GM12878 (cell line): ENCODE data around the gene MAP3K7. TPM values are rescaled to one million over a fixed set of nuclear protein-coding genes. Genes with fewer than 3 reads are reported as not detected.

Source experiments
- ATAC-seq: fragments of 200-7000 bp; cut with Tn5 transposase; 3 replicates; pipeline ENCODE4 v1.9.1; 2020; ENCODE audit warnings: mild to moderate bottlenecking, moderate library complexity
- BruUV-seq: library from RNA; stranded (reverse); fragments of 400-500 nt; replicated peaks from 2 replicates; lab custom pipeline; 2021; lab: Mats Ljungman, UMichigan
- CTCF ChIA-PET: fragments of 300-600 bp; sonication (Branson Sonifier 250); formaldehyde crosslinking; extraction: SDS; loops from one replicate; lab custom pipeline; 2021; ENCODE audit warnings: inconsistent platforms; lab: Yijun Ruan, JAX
- POLR2A ChIA-PET: fragments of 350-600 bp; formaldehyde crosslinking; extraction: SDS; loops from one replicate; lab custom pipeline; 2021; ENCODE audit warnings: inconsistent platforms; lab: Charles Lee
- RAD21 ChIA-PET: fragments of 300-600 bp; sonication (Branson Sonifier 250); formaldehyde crosslinking; loops from one replicate; lab custom pipeline; 2023; ENCODE audit warnings: antibody characterized with exemption; ENCODE audit not compliant: unreplicated experiment; lab: Charles Lee
- SMC1A ChIA-PET: fragments of 300-600 bp; sonication (Branson Sonifier 250); formaldehyde crosslinking; loops from one replicate; lab custom pipeline; 2023; ENCODE audit not compliant: unreplicated experiment, uncharacterized antibody; lab: Charles Lee
- DNase-seq: peaks from one replicate; pipeline ENCODE4 v3.0.0-alpha.2; 2011; ENCODE audit warnings: low read depth, low spot score
- FAIRE-seq: peaks from 3 replicates; lab custom pipeline; 2011; peaks lifted over from hg19 to GRCh38; lab: Jason Lieb, UNC
- H2AFZ ChIP-seq: 2 replicates; pipeline ENCODE4 v1.6.0; 2011; ENCODE audit warnings: low read depth, low read length, control low read depth; ENCODE audit not compliant: control insufficient read depth
- H3K27ac ChIP-seq: 2 replicates; pipeline ENCODE4 v1.5.1; 2011; ENCODE audit warnings: control low read depth; ENCODE audit not compliant: control insufficient read depth, insufficient read depth
- H3K27me3 ChIP-seq, 2 experiments: replicated peaks in 1 of 2; 2 replicates each; pipeline versions ENCODE4 v1.6.0 to v1.6.1; 2011; ENCODE audit warnings: low read length in 1 of 2; ENCODE audit not compliant: control insufficient read depth in 2 of 2, insufficient read depth in 2 of 2
- H3K36me3 ChIP-seq, 2 experiments: 2 replicates each; pipeline ENCODE4 v1.5.1; 2011; ENCODE audit warnings: low read length in 1 of 2; ENCODE audit not compliant: control insufficient read depth in 2 of 2, insufficient read depth in 2 of 2
- H3K4me1 ChIP-seq: 2 replicates; pipeline ENCODE4 v1.6.1; 2011; ENCODE audit warnings: mild to moderate bottlenecking, low read length, moderate library complexity, mixed read lengths; ENCODE audit not compliant: control insufficient read depth, insufficient read depth
- H3K4me2 ChIP-seq: 2 replicates; pipeline ENCODE4 v1.6.0; 2011; ENCODE audit warnings: control low read depth; ENCODE audit not compliant: control insufficient read depth, insufficient read depth
- H3K4me3 ChIP-seq: fragments of 200-600 bp; sonication (generic); 2 replicates; pipeline ENCODE4 v1.5.1; 2016
- H3K79me2 ChIP-seq: 2 replicates; pipeline ENCODE4 v1.6.0; 2011; ENCODE audit warnings: low read length; ENCODE audit not compliant: control insufficient read depth, insufficient read depth
- H3K9ac ChIP-seq: 2 replicates; pipeline ENCODE4 v1.8.0; 2011; ENCODE audit warnings: low read length, control low read depth, mixed read lengths; ENCODE audit not compliant: control insufficient read depth, insufficient read depth
- H3K9me3 ChIP-seq: replicated peaks from 3 replicates; pipeline ENCODE4 v1.5.1; 2011; ENCODE audit warnings: mild to moderate bottlenecking, low read length; ENCODE audit not compliant: control insufficient read depth, insufficient read depth
- H4K20me1 ChIP-seq: 2 replicates; pipeline ENCODE4 v1.6.0; 2011; ENCODE audit not compliant: control insufficient read depth, insufficient read depth
- CHD4 ChIP-seq: fragments of 200-600 bp; sonication (generic); IDR thresholded peaks from 2 replicates; pipeline ENCODE4 v1.6.1; 2016; ENCODE audit warnings: mild to moderate bottlenecking
- MAX ChIP-seq: IDR thresholded peaks from 2 replicates; pipeline ENCODE4 v1.6.1; 2012; ENCODE audit warnings: low read depth, low read length, improper control_type of control experiment
- NFIC ChIP-seq: IDR thresholded peaks from 2 replicates; pipeline ENCODE4 v1.6.1; 2012; ENCODE audit warnings: low read depth, mild to moderate bottlenecking, inconsistent platforms, low read length, moderate library complexity
- WGBS: methylation state at CpG from one replicate; pipeline ENCODE4 v1.1.6; 2016; ENCODE audit warnings: low lambda C conversion rate; ENCODE audit not compliant: insufficient replicate concordance, insufficient coverage; ENCODE audit errors: missing lambda C conversion rate; 5-methylcytosine and 5-hydroxymethylcytosine counted together
- in situ Hi-C: fragments of 300-500 bp; cut with MboI; formaldehyde crosslinking; loops from 9 replicates; pipeline ENCODE4 v1.14.3; 2018; ENCODE audit warnings: mixed read lengths
- intact Hi-C: fragments of 100-400 bp; cut with micrococcal nuclease; formaldehyde crosslinking; loops from one replicate; pipeline ENCODE4 v1.14.2; 2022; ENCODE audit not compliant: unreplicated experiment
- polyA plus RNA-seq, 11 experiments: library from polyadenylated mRNA; depleted of rRNA in 4 of 11; unstranded in 6 of 11; stranded (reverse) in 5 of 11; fragments of >200 nt; fragmentation: Nextera tagmentation in 4 of 11; fragmentation: Illumina TruSeq in 1 of 11; extraction: Ambion mirVana in 4 of 11; extraction: Trizol in 1 of 11; gene quantifications; 1 replicate in 1 of 11; 2 replicates in 10 of 11; pipeline versions ENCODE4 v1.2.1 to v1.2.3, GENCODE V29; 2011 to 2016; ENCODE audit warnings: inconsistent platforms in 2 of 11, missing spikeins in 2 of 11, low read depth in 1 of 11
- total RNA-seq, 4 experiments: library from RNA; depleted of rRNA in 3 of 4; stranded (reverse); fragments of >200 nt in 3 of 4; fragmentation: Illumina TruSeq in 1 of 4; extraction: Trizol in 1 of 4; gene quantifications; 2 replicates each; pipeline versions ENCODE4 v1.2.1 to v1.2.3, GENCODE V29; 2013 to 2021
- TF ChIP-seq, protein P1 (sequence below): fragments of 450-650 bp; IDR thresholded peaks from 2 replicates; pipeline ENCODE4 v1.6.1; 2017; ENCODE audit warnings: antibody characterized with exemption, mild to moderate bottlenecking, moderate library complexity

MAP3K7 gene
- total and polyA plus RNA-seq, 10 of the 15 experiments (the other 5 are each of a cell fraction or from before 2014, with no cell fraction given) = 7.0 to 42.6 (median 22.0) TPM

DNA sequence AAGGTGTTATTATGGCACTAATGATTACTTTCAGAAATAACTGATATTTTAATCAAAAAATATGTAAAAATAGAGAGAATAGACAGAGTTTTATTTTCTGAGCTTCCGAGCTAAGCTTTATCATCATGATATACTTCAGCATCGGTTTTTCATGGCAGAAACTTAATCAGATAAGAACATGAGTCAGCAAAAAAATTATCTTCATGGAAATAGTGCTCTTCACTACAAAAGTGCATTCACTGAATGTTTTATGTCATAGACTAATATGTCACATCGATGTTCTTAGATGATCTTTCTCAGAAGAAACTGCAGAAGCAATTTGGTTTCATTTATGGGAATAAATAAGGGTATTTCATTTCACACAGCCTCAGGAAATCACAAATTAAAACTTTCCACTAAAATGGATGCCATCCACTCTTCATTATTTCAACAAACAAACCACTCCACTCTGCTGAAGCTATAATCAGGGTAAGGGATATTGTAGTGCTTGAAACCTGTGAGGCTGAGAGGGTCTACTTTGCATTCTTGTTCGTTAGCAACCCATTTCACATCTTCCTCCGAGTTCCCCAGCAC, 10.2 kb upstream of the MAP3K7 start (continued):
- TF ChIP-seq, protein P1, sequence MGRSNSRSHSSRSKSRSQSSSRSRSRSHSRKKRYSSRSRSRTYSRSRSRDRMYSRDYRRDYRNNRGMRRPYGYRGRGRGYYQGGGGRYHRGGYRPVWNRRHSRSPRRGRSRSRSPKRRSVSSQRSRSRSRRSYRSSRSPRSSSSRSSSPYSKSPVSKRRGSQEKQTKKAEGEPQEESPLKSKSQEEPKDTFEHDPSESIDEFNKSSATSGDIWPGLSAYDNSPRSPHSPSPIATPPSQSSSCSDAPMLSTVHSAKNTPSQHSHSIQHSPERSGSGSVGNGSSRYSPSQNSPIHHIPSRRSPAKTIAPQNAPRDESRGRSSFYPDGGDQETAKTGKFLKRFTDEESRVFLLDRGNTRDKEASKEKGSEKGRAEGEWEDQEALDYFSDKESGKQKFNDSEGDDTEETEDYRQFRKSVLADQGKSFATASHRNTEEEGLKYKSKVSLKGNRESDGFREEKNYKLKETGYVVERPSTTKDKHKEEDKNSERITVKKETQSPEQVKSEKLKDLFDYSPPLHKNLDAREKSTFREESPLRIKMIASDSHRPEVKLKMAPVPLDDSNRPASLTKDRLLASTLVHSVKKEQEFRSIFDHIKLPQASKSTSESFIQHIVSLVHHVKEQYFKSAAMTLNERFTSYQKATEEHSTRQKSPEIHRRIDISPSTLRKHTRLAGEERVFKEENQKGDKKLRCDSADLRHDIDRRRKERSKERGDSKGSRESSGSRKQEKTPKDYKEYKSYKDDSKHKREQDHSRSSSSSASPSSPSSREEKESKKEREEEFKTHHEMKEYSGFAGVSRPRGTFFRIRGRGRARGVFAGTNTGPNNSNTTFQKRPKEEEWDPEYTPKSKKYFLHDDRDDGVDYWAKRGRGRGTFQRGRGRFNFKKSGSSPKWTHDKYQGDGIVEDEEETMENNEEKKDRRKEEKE = no peak
- no peak for TF ChIP-seq CHD4
- TF ChIP-seq, all 136 proteins: peak for 0

- DNase-seq (no peak), ATAC-seq (no peak), FAIRE-seq (no peak)
- SMC1A ChIA-PET = interaction anchor here (1.3 kb wide), 1 partner anchor 9 kb away, joined by 5 read pairs; no protein-coding TSS in a partner anchor
- no TSS peak for BruUV-seq
- 29% methylated on average over 3 of the region's 3 CpGs for whole genome bisulfite sequencing
- POLR2A ChIA-PET = no interaction called here
- RAD21 ChIA-PET = no interaction called here
- no peak overlapping the region for H3K9ac ChIP-seq
- H3K79me2 ChIP-seq = no peaks in the 10 kb centered on the region
- CTCF ChIA-PET = interaction anchor here (1.5 kb wide), 1 partner anchor 13 kb away, joined by 3 read pairs; no protein-coding TSS in a partner anchor
- no peak overlapping the region for H3K4me2 ChIP-seq
- in situ Hi-C loops (no loop called here), intact Hi-C loops (no loop called here)
- no peak overlapping the region for H3K4me3 ChIP-seq
- no peak overlapping the region for H3K27ac ChIP-seq
- H4K20me1 ChIP-seq = no peaks in the 10 kb centered on the region
- H3K9me3 ChIP-seq = no peaks in the 10 kb centered on the region
- H2AFZ ChIP-seq = no peak overlapping the region
- H3K36me3 ChIP-seq = no peaks in the 10 kb centered on the region
- no peaks in the 10 kb centered on the region; a peak in 1 of 4 replicates for H3K27me3 ChIP-seq
- no peaks in the 10 kb centered on the region for H3K4me1 ChIP-seq
- no peak for TF ChIP-seq MAX
- TF ChIP-seq NFIC = no peak
These were observed 9.0 kb upstream of the MAP3K7 start for GRCh38 chr6:90595854-90596253.
